Measurements from ENCODE around the gene TMPRSS3.

DNA sequence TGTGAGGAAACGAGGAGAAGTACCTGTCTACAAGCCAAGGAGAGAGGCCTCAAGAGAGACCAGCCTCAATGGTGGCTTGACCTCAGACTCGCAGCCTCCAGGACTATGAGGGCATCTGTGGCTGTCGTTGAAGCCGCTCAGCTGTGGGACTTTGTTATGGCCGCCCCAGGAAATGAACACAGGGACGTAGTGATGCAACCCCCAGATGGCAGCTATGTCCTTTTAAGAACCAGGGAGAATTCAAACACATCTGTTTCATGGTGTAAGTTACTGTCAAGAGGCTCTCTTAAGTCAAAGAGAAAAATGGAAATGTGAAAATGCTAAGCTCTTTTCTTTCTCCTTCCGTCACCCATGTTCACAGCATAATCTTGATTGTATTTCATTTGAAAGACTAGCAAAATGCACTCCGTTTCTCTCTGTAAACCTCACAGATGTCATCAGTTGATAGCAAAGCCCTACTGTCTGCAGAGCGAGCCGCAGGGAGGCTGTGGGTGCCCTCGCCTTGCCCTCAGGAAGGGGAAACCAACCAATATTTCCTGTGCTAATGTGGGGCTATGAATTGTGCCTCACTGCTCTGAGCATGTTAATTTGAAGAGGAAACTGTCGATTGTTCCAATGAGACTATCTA lies 29.2 kb upstream of the TMPRSS3 start:
- TF ChIP-seq CTCF (conservative IDR thresholded peaks at IDR 0.05) = no peak
- TF ChIP-seq ZFX (IDR thresholded peaks at IDR 0.05) = no peak
